Adipocyte (in vitro differentiated cells): ENCODE data around the gene TNS3.

Experiments
- DNase-seq: peaks from one replicate; pipeline ENCODE4 v3.0.0-alpha.2; 2015; ENCODE audit warnings: low read depth
- H3K27me3 ChIP-seq: replicated peaks from 2 replicates; pipeline ENCODE4 v1.7.0; 2013; ENCODE audit warnings: mild to moderate bottlenecking, low read length, moderate library complexity; ENCODE audit not compliant: control insufficient read depth, insufficient read depth
- H3K36me3 ChIP-seq: 2 replicates; pipeline ENCODE4 v1.7.0; 2013; ENCODE audit warnings: low read length, mild to moderate bottlenecking, moderate library complexity; ENCODE audit not compliant: control insufficient read depth, insufficient read depth, severe bottlenecking
- H3K4me1 ChIP-seq: 2 replicates; pipeline ENCODE4 v1.7.0; 2013; ENCODE audit warnings: mild to moderate bottlenecking, low read length, moderate library complexity; ENCODE audit not compliant: control insufficient read depth, insufficient read depth
- H3K4me3 ChIP-seq: 2 replicates; pipeline ENCODE4 v1.7.0; 2013; ENCODE audit warnings: mild to moderate bottlenecking, low read length, moderate library complexity
- H3K9ac ChIP-seq: 2 replicates; pipeline ENCODE4 v1.7.0; 2013; ENCODE audit warnings: mild to moderate bottlenecking, low read length, moderate library complexity
- H3K9me3 ChIP-seq: 2 replicates; pipeline ENCODE4 v1.7.0; 2013; ENCODE audit warnings: mild to moderate bottlenecking, low read length, moderate library complexity; ENCODE audit not compliant: control insufficient read depth

The TNS3 gene

DNA sequence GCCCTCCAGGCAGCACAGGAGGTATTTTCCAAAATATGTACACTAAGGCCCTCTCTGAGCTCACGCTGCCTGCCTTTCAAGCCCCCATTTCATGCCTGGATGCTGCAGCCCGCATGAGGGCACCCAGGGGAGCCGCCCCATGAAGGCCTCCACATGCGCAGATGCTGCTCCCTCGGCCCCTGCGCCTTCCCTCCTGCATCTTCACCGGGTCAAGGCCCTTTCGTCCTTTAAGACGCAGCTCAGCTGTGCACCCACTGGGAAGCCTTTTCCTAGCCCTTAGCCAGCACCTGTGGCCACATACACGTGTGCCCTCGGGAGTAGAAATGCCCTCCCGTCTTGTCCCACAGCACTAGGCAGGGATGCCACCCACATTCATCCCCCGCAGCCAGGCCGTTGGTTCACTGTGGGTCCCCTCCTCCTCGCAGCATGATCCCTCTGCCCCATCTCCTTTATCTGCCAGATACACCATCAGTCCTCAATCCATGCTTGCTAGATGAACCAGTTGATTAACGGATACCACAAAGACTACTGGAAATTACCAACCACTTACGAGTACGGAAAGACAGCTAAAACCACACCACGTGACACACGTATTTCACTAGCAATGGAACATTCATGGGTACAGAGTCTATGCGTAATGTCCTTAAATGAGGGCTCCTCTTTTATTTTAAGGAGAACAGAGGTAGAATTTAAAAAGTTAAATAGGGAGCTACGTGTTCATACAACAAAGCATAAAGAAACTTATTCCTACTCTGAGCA lies 278.0 kb downstream of the TNS3 start:
- Histone ChIP-seq H3K27me3 (no peaks in the 10 kb centered on the region), H3K36me3 (peaks cover 36% of the 10 kb centered on the region), H3K4me3 (no peak overlapping the region), H3K9ac (no peak overlapping the region), H3K4me1 (no peaks in the 10 kb centered on the region), H3K9me3 (no peaks in the 10 kb centered on the region)
- no peak for DNase-seq

DNA sequence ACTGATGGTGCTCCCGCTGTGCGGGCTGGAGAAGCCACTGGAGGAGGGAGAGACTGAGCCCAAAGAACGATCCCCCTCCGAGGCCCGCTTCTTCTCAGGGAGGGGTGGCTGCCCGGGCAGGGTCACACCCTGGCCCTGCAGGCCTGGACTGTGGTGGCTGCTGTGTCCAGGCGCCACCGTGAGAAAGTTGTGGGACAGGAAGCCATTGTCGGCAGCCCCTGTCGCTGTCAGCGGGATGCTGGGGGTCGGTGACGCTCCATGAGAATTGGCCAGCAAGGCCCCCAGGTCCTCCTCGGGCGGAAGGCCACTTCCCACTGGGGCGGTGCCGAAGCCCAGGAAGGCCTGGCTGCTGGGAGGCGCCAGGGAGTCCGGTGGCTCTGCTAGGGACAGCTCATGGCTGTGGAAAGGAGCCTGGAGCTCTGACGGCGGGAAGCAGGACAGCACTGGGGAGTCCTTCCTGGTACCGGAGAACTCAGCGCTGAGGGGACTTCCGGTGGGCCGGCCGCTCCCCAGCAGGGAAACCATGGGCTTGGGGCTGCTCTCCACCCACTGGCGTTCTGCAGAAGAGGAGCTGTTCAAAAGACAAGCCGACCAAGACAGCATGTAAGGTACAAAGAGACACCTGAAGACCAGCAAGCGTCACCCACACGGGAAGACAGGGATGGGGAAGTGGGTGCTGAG lies 278.8 kb downstream of the TNS3 start:
- peaks cover 32% of the 10 kb centered on the region for H3K36me3 ChIP-seq
- H3K4me1 ChIP-seq = no peaks in the 10 kb centered on the region
- H3K9ac ChIP-seq = no peak overlapping the region
- no peaks in the 10 kb centered on the region for H3K9me3 ChIP-seq
- no peak overlapping the region for H3K4me3 ChIP-seq
- DNase-seq = no peak
- H3K27me3 ChIP-seq = no peaks in the 10 kb centered on the region

DNA sequence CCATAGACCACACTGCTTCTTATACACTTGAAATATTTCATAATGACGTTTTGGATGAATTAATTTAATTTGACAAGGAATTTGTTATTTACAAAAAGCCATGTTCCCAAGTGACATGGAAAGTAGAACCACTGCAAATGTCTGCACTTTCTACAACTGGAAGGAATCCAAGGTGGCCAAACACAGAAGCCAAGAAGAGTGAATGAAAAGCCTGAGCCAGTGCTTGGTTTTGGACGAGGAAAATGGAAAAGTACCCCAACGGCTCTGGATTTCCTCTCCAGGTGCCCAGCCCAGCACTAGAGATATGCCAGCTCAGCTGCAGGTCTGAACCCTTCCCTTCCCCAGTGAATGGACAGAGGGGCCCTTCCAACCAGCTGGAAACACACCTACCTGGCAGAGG lies 279.4 kb downstream of the TNS3 start:
- H3K9me3 ChIP-seq = no peaks in the 10 kb centered on the region
- no peak overlapping the region for H3K9ac ChIP-seq
- DNase-seq = no peak
- H3K27me3 ChIP-seq = no peaks in the 10 kb centered on the region
- peaks cover 32% of the 10 kb centered on the region for H3K36me3 ChIP-seq
- H3K4me1 ChIP-seq = no peaks in the 10 kb centered on the region
- H3K4me3 ChIP-seq = no peak overlapping the region

DNA sequence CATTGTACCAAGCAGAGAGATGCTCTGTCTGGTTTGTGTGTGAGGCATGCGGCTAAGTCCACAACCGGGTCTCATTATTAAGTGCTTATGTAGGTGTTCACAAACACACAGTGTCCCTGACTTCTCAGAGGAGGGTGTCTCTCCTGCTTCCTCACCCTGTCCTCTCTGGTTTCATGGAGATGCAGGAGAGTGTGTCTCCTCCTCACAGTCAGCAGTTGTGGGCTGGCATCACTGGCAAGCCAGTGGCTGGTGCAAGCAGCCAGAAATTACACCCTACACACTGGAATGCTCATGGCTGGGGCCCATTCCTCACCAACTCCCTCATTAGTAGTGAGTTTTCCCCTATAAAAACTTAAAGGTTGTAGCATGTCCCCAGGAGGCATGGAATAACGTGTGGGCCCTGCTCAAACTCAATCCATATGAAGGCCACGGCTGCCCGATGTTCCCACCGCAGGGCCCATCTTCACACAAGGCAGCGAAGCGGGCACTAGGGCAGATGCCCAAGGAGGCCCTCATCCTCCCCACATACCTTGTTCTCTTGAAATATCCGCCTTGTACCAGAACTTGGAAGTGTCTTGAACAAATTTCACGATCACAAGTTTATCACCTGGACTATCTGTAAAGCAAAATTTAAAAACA lies 280.1 kb downstream of the TNS3 start:
- no peak overlapping the region for H3K9ac ChIP-seq
- peaks cover 39% of the 10 kb centered on the region for H3K36me3 ChIP-seq
- H3K9me3 ChIP-seq = no peaks in the 10 kb centered on the region
- H3K4me3 ChIP-seq = no peak overlapping the region
- H3K4me1 ChIP-seq = no peaks in the 10 kb centered on the region
- no peaks in the 10 kb centered on the region for H3K27me3 ChIP-seq
- no peak for DNase-seq

DNA sequence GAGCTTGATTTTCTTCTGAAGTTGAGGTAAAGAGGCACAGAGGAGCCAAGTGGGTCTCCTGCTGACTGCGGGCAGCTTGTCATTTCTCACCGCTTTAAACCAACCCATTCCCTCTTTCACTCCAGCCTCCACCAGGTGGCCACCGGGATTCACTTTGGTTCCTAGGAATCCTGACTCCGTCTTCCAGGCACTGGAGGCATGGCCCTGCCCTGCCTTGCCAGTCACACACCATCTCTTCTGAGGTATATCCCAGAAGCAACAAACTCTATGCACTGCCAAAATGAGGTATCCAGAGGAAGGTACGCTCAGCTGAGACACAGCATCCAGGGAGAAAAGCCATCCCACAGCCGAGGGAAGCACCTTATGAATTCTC lies 280.8 kb downstream of the TNS3 start:
- Histone ChIP-seq H3K27me3 (no peaks in the 10 kb centered on the region), H3K4me3 (no peak overlapping the region), H3K9ac (no peak overlapping the region), H3K36me3 (peaks cover 40% of the 10 kb centered on the region), H3K4me1 (no peaks in the 10 kb centered on the region), H3K9me3 (no peaks in the 10 kb centered on the region)
- DNase-seq = no peak

DNA sequence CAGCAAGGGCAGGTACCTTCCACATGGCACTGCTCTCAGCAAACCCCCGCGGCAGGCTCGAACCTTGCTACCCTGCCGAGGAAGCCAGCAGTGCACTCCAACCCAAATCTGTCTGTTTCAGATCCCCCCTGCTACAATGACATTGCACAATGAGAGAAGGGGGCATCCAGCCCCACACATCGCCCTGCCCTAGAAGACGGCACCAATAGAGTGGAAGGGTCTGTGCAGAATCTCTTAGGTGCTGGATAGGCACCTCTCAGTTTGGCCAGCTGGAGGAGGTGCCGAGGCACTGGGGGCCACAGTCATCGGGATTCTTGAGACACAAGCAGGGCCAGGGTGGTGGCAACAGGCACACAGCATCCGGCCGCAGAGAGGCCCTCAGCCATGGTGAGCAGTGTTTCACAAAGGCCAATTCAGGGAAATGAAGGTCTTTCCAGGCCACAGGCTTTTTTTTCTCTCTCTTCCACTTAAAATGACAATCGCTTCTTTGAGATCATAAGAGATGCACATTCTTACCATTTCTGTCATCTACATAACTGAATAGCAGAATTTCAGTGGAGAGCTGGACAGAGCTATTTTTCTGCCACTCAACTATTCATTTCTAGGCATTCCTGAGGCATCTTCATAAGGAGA lies 281.3 kb downstream of the TNS3 start:
- Histone ChIP-seq H3K36me3 (peaks cover 40% of the 10 kb centered on the region), H3K9ac (no peak overlapping the region), H3K27me3 (no peaks in the 10 kb centered on the region), H3K4me1 (no peaks in the 10 kb centered on the region), H3K4me3 (no peak overlapping the region), H3K9me3 (no peaks in the 10 kb centered on the region)
- no peak for DNase-seq

DNA sequence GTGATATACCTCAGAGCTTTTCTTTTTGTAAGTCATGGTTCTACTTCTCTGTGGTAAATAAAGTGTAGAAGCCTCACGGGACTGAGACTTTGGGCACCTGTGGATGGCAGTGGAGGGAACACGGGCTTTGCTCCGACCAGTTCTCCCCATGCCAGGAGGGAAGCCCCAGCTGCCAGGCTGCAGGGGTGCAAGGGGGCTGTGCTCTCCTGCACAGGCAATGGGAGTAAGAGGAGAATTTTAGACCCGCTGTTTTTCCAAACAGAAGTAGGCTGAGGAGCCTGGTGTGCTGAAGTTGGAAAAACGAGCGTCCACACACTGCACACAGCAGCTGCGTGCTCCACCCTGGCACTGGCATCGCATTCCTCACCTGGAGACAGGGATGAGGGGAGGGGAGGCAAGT lies 282.4 kb downstream of the TNS3 start:
- H3K9me3 ChIP-seq = no peaks in the 10 kb centered on the region
- no peaks in the 10 kb centered on the region for H3K27me3 ChIP-seq
- peaks cover 40% of the 10 kb centered on the region for H3K36me3 ChIP-seq
- H3K4me1 ChIP-seq = peaks cover 8% of the 10 kb centered on the region
- no peak overlapping the region for H3K4me3 ChIP-seq
- H3K9ac ChIP-seq = no peak overlapping the region
- DNase-seq = no peak

DNA sequence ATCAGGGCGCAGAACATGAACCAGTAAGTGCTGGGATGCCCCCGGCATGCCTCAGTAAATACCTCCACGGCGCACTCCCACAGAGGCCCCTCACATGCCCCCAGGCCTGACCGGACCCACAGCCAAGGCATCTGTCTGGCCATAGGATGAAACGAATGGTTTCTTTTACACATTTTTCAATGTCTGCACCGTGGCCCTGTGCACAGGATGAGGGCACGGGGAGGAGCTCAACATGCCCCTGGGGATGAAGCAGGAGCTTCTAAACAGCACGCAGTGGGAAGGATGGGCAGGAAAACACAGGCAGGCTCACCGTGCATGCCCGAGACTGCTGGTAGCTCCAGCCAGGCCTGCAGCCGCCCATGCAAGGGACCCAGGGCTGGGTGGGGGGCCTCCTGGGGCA lies 283.3 kb downstream of the TNS3 start:
- no peak overlapping the region for H3K4me3 ChIP-seq
- DNase-seq = peak; percentile 39
- no peaks in the 10 kb centered on the region for H3K27me3 ChIP-seq
- H3K36me3 ChIP-seq = peaks cover 40% of the 10 kb centered on the region
- peaks cover 17% of the 10 kb centered on the region for H3K4me1 ChIP-seq
- no peaks in the 10 kb centered on the region for H3K9me3 ChIP-seq
- H3K9ac ChIP-seq = no peak overlapping the region

DNA sequence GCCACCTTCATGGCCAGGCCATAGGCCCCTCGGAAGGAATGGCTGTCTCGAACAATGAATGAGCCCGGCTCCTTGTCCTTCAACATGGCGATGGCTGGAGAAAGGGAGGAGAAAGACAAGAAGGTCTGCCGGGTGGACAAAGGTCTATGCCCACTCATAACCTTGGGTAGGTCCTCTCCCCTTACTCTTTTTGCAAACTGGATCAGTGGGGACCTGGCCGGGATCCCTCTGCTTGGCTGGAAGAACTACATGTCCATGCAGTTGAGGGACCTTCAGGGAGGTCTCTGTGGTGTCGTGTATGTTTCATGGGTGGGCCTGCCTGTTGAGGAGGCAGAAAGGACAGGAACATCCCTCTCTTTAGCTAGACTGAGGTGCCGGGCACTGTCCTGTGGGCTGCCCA lies 284.8 kb downstream of the TNS3 start:
- H3K9me3 ChIP-seq = no peaks in the 10 kb centered on the region
- no peak overlapping the region for H3K9ac ChIP-seq
- peaks cover 39% of the 10 kb centered on the region for H3K36me3 ChIP-seq
- DNase-seq = no peak
- H3K27me3 ChIP-seq = no peaks in the 10 kb centered on the region
- H3K4me3 ChIP-seq = no peak overlapping the region
- peaks cover 32% of the 10 kb centered on the region for H3K4me1 ChIP-seq

DNA sequence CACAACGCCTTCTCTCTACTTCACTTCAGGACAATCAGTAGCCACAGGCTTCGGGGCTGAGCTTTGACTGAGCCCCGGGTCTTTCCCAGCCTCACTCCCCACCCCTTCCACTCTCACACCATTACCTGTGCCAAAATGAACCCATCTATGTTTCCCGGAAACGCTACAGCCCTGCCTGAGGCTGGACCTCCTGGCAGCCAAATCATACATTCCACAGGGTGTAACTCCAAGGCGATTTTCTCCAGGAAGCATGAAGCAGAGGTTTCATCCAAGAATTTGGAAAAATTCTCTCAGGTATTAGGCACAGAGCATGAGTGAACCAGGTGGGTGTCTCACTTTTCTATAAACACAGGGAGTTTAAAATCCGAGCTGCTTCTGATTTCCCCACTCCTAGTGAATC lies 286.3 kb downstream of the TNS3 start:
- no peak overlapping the region for H3K9ac ChIP-seq
- H3K36me3 ChIP-seq = peaks cover 29% of the 10 kb centered on the region
- no peaks in the 10 kb centered on the region for H3K27me3 ChIP-seq
- no peaks in the 10 kb centered on the region for H3K9me3 ChIP-seq
- H3K4me1 ChIP-seq = peaks cover 47% of the 10 kb centered on the region
- no peak for DNase-seq
- H3K4me3 ChIP-seq = no peak overlapping the region

DNA sequence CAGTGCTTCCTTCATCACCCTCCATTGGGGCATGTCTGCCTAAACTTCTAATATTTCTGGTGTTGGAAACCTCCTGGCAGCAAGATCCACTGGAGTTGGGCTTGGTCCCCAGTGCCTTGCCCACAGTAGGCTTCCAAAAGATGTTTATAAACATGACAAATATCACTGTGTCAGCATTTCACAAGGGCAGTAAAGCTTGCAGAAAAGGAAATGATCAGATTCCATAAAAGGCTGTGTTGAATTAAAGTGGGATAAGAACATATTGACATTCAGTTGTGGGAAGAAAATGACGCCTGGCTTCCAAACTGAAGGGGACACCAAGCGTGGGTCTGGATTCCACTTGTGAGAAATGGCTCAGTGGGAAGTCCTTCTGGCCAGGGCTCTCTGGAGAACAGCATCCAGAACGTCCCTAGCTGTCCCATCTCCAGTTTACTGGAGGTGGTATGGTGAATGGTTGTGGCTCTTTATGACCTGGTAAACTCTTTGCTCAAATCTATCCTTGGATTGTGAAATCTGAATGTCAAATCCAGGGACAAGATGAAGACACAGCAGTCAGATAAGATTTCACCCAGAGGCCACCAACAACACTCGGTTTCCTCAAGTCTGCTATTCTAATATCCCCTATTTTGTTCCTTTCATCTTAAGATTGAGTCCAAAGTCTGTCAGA lies 287.2 kb downstream of the TNS3 start:
- peak overlapping the region; percentile 31 for H3K4me3 ChIP-seq
- peak overlapping the region; percentile 11 for H3K9ac ChIP-seq
- peaks cover 48% of the 10 kb centered on the region for H3K4me1 ChIP-seq
- H3K9me3 ChIP-seq = no peaks in the 10 kb centered on the region
- no peak for DNase-seq
- no peaks in the 10 kb centered on the region for H3K27me3 ChIP-seq
- H3K36me3 ChIP-seq = peaks cover 30% of the 10 kb centered on the region
